ENCODE results near the gene IL34.

The IL34 gene

GRCh38 chr16:70656712-70657263 lies 10.4 kb downstream of the IL34 start:
- no peaks in the 10 kb centered on the region for H3K36me3 ChIP-seq (ENCODE audit: insufficient read depth, low read length)
- H3K4me2 ChIP-seq (ENCODE audit: low read length), result no peak overlapping the region
- H3K9me2 ChIP-seq (ENCODE audit: low read depth, low read length), result no peaks in the 10 kb centered on the region
- no peaks in the 10 kb centered on the region for H4K20me1 ChIP-seq (ENCODE audit: insufficient read depth, low read length)
- no peak overlapping the region for H2AFZ ChIP-seq (ENCODE audit: low read length)
- TF ChIP-seq, protein P1, sequence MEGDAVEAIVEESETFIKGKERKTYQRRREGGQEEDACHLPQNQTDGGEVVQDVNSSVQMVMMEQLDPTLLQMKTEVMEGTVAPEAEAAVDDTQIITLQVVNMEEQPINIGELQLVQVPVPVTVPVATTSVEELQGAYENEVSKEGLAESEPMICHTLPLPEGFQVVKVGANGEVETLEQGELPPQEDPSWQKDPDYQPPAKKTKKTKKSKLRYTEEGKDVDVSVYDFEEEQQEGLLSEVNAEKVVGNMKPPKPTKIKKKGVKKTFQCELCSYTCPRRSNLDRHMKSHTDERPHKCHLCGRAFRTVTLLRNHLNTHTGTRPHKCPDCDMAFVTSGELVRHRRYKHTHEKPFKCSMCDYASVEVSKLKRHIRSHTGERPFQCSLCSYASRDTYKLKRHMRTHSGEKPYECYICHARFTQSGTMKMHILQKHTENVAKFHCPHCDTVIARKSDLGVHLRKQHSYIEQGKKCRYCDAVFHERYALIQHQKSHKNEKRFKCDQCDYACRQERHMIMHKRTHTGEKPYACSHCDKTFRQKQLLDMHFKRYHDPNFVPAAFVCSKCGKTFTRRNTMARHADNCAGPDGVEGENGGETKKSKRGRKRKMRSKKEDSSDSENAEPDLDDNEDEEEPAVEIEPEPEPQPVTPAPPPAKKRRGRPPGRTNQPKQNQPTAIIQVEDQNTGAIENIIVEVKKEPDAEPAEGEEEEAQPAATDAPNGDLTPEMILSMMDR (IDR thresholded peaks at IDR 0.05; ENCODE audit: low read length), result no peak
- no peak for TF ChIP-seq EZH2 (IDR thresholded peaks at IDR 0.05; ENCODE audit: borderline replicate concordance, low read length)
- no peaks in the 10 kb centered on the region for H3K9me3 ChIP-seq (ENCODE audit: low read length)
- H3K4me3 ChIP-seq (ENCODE audit: low read depth, low read length, poor library complexity, severe bottlenecking), result no peak overlapping the region
- H3K9ac ChIP-seq (ENCODE audit: low read length), result no peak overlapping the region
- no peak overlapping the region for H3K27ac ChIP-seq (ENCODE audit: low read depth, low read length, poor library complexity, severe bottlenecking)
- no peaks in the 10 kb centered on the region for H3K27me3 ChIP-seq (ENCODE audit: insufficient read depth, low read length)
- peaks cover 11% of the 10 kb centered on the region for H3K4me1 ChIP-seq (ENCODE audit: insufficient read depth, low read length, severe bottlenecking)
- H3F3A ChIP-seq (ENCODE audit: insufficient read depth, low read length), result no peaks in the 10 kb centered on the region
- no peaks in the 10 kb centered on the region for H3K79me2 ChIP-seq (ENCODE audit: insufficient read depth, low read length)

GRCh38 chr16:70657956-70658355 lies 11.6 kb downstream of the IL34 start:
- Histone ChIP-seq H3K27me3 (ENCODE audit: insufficient read depth, low read length) (no peaks in the 10 kb centered on the region), H3F3A (ENCODE audit: insufficient read depth, low read length) (no peaks in the 10 kb centered on the region), H3K4me3 (ENCODE audit: low read depth, low read length, poor library complexity, severe bottlenecking) (no peak overlapping the region), H2AFZ (ENCODE audit: low read length) (no peak overlapping the region), H3K9ac (ENCODE audit: low read length) (no peak overlapping the region), H3K9me2 (ENCODE audit: low read depth, low read length) (no peaks in the 10 kb centered on the region), H3K79me2 (ENCODE audit: insufficient read depth, low read length) (no peaks in the 10 kb centered on the region), H4K20me1 (ENCODE audit: insufficient read depth, low read length) (no peaks in the 10 kb centered on the region), H3K9me3 (ENCODE audit: low read length) (no peaks in the 10 kb centered on the region), H3K36me3 (ENCODE audit: insufficient read depth, low read length) (no peaks in the 10 kb centered on the region), H3K4me2 (ENCODE audit: low read length) (no peak overlapping the region), H3K27ac (ENCODE audit: low read depth, low read length, poor library complexity, severe bottlenecking) (no peak overlapping the region), H3K4me1 (ENCODE audit: insufficient read depth, low read length, severe bottlenecking) (peaks cover 11% of the 10 kb centered on the region)
- TF ChIP-seq EZH2 (IDR thresholded peaks at IDR 0.05; ENCODE audit: borderline replicate concordance, low read length), result no peak
- TF ChIP-seq, protein P1 (IDR thresholded peaks at IDR 0.05; ENCODE audit: low read length), result no peak

DNA sequence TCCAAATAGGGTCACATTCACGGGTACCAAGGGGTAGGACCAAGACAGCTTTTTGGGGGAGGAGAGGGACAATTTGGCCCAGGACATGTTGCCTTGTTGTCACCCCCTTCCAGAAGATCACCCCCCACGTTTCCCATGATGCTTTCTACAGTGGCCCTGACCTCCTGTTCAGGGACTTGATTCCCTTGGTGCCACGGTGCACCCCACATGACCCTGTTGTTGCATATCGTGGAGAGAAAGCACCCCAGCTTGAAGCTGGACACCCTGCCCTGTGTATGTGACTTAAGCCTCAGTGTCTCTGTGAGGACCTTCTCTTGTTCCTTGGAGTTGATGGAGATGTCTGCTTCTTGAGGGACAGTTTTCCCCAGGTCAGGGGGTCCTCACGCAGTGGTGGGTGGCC lies 12.6 kb downstream of the IL34 start:
- 0 out of 2 replicates have a peak overlapping the region, but pooled peaks have one; percentile 42 for H2AFZ ChIP-seq (ENCODE audit: low read length)
- H3K4me3 ChIP-seq (ENCODE audit: low read depth, low read length, poor library complexity, severe bottlenecking), result no peak overlapping the region
- H3K27me3 ChIP-seq (ENCODE audit: insufficient read depth, low read length), result no peaks in the 10 kb centered on the region
- H3K9me3 ChIP-seq (ENCODE audit: low read length), result no peaks in the 10 kb centered on the region
- H3K9me2 ChIP-seq (ENCODE audit: low read depth, low read length), result no peaks in the 10 kb centered on the region
- no peaks in the 10 kb centered on the region for H3F3A ChIP-seq (ENCODE audit: insufficient read depth, low read length)
- H3K4me2 ChIP-seq (ENCODE audit: low read length), result no peak overlapping the region
- TF ChIP-seq EZH2 (IDR thresholded peaks at IDR 0.05; ENCODE audit: borderline replicate concordance, low read length), result no peak
- TF ChIP-seq, protein P1 (IDR thresholded peaks at IDR 0.05; ENCODE audit: low read length), result no peak
- no peak overlapping the region for H3K9ac ChIP-seq (ENCODE audit: low read length)
- H4K20me1 ChIP-seq (ENCODE audit: insufficient read depth, low read length), result no peaks in the 10 kb centered on the region
- H3K36me3 ChIP-seq (ENCODE audit: insufficient read depth, low read length), result no peaks in the 10 kb centered on the region
- no peaks in the 10 kb centered on the region for H3K79me2 ChIP-seq (ENCODE audit: insufficient read depth, low read length)
- H3K4me1 ChIP-seq (ENCODE audit: insufficient read depth, low read length, severe bottlenecking), result peaks cover 8% of the 10 kb centered on the region
- H3K27ac ChIP-seq (ENCODE audit: low read depth, low read length, poor library complexity, severe bottlenecking), result no peak overlapping the region

Measured in OCI-LY1 (cell line).